ENCODE measurements around the gene TMEM156.

The TMEM156 gene

GRCh38 chr4:39056023-39056422 is 23.8 kb upstream of the TMEM156 start:
- Histone ChIP-seq H3K27ac (ENCODE audit: low read depth in 2 of 2, low read length in 2 of 2) (no peak overlapping the region), H3K27me3 (ENCODE audit: control insufficient read depth in 2 of 2, insufficient read depth in 2 of 2, low read length in 2 of 2) (no peaks in the 10 kb centered on the region), H3K4me1 (ENCODE audit: control insufficient read depth in 2 of 2, insufficient read depth in 2 of 2, low read length in 2 of 2) (no peaks in the 10 kb centered on the region), H3K36me3 (ENCODE audit: control insufficient read depth in 2 of 2, insufficient read depth in 2 of 2, low read length in 2 of 2) (no peaks in the 10 kb centered on the region), H3K9me3 (ENCODE audit: control insufficient read depth in 2 of 2, low read length in 2 of 2) (no peaks in the 10 kb centered on the region), H3K4me3 (ENCODE audit: low read length in 2 of 2) (no peak overlapping the region), H3K9ac (ENCODE audit: low read depth in 1 of 2, low read length in 2 of 2) (no peak overlapping the region)

GRCh38 chr4:39054497-39054896 is 22.3 kb upstream of the TMEM156 start:
- no peaks in the 10 kb centered on the region for H3K9me3 ChIP-seq (ENCODE audit: control insufficient read depth in 2 of 2, low read length in 2 of 2)
- no peaks in the 10 kb centered on the region for H3K36me3 ChIP-seq (ENCODE audit: control insufficient read depth in 2 of 2, insufficient read depth in 2 of 2, low read length in 2 of 2)
- H3K4me1 ChIP-seq (ENCODE audit: control insufficient read depth in 2 of 2, insufficient read depth in 2 of 2, low read length in 2 of 2), result no peaks in the 10 kb centered on the region
- H3K27ac ChIP-seq (ENCODE audit: low read depth in 2 of 2, low read length in 2 of 2), result no peak overlapping the region
- H3K4me3 ChIP-seq (ENCODE audit: low read length in 2 of 2), result no peak overlapping the region
- no peaks in the 10 kb centered on the region for H3K27me3 ChIP-seq (ENCODE audit: control insufficient read depth in 2 of 2, insufficient read depth in 2 of 2, low read length in 2 of 2)
- H3K9ac ChIP-seq (ENCODE audit: low read depth in 1 of 2, low read length in 2 of 2), result no peak overlapping the region

- Histone ChIP-seq H3K4me1 (ENCODE audit: control insufficient read depth in 2 of 2, insufficient read depth in 2 of 2, low read length in 2 of 2) (no peaks in the 10 kb centered on the region), H3K27ac (ENCODE audit: low read depth in 2 of 2, low read length in 2 of 2) (no peak overlapping the region), H3K36me3 (ENCODE audit: control insufficient read depth in 2 of 2, insufficient read depth in 2 of 2, low read length in 2 of 2) (no peaks in the 10 kb centered on the region), H3K9ac (ENCODE audit: low read depth in 1 of 2, low read length in 2 of 2) (no peak overlapping the region), H3K27me3 (ENCODE audit: control insufficient read depth in 2 of 2, insufficient read depth in 2 of 2, low read length in 2 of 2) (no peaks in the 10 kb centered on the region), H3K4me3 (ENCODE audit: low read length in 2 of 2) (no peak overlapping the region), H3K9me3 (ENCODE audit: control insufficient read depth in 2 of 2, low read length in 2 of 2) (no peaks in the 10 kb centered on the region)
These were observed 21.8 kb upstream of the TMEM156 start for GRCh38 chr4:39053983-39054382.

GRCh38 chr4:39051492-39051891 is 19.3 kb upstream of the TMEM156 start:
- Histone ChIP-seq H3K9me3 (ENCODE audit: control insufficient read depth in 2 of 2, low read length in 2 of 2) (no peaks in the 10 kb centered on the region), H3K9ac (ENCODE audit: low read depth in 1 of 2, low read length in 2 of 2) (no peak overlapping the region), H3K27ac (ENCODE audit: low read depth in 2 of 2, low read length in 2 of 2) (no peak overlapping the region), H3K4me3 (ENCODE audit: low read length in 2 of 2) (no peak overlapping the region), H3K27me3 (ENCODE audit: control insufficient read depth in 2 of 2, insufficient read depth in 2 of 2, low read length in 2 of 2) (no peaks in the 10 kb centered on the region), H3K36me3 (ENCODE audit: control insufficient read depth in 2 of 2, insufficient read depth in 2 of 2, low read length in 2 of 2) (no peaks in the 10 kb centered on the region), H3K4me1 (ENCODE audit: control insufficient read depth in 2 of 2, insufficient read depth in 2 of 2, low read length in 2 of 2) (no peaks in the 10 kb centered on the region)

GRCh38 chr4:39050590-39050989 is 18.4 kb upstream of the TMEM156 start:
- Histone ChIP-seq H3K9me3 (ENCODE audit: control insufficient read depth in 2 of 2, low read length in 2 of 2) (no peaks in the 10 kb centered on the region), H3K4me1 (ENCODE audit: control insufficient read depth in 2 of 2, insufficient read depth in 2 of 2, low read length in 2 of 2) (no peaks in the 10 kb centered on the region), H3K9ac (ENCODE audit: low read depth in 1 of 2, low read length in 2 of 2) (no peak overlapping the region), H3K4me3 (ENCODE audit: low read length in 2 of 2) (no peak overlapping the region), H3K27ac (ENCODE audit: low read depth in 2 of 2, low read length in 2 of 2) (no peak overlapping the region), H3K27me3 (ENCODE audit: control insufficient read depth in 2 of 2, insufficient read depth in 2 of 2, low read length in 2 of 2) (no peaks in the 10 kb centered on the region), H3K36me3 (ENCODE audit: control insufficient read depth in 2 of 2, insufficient read depth in 2 of 2, low read length in 2 of 2) (no peaks in the 10 kb centered on the region)

- H3K9ac ChIP-seq (ENCODE audit: low read depth in 1 of 2, low read length in 2 of 2), result no peak overlapping the region
- H3K4me1 ChIP-seq (ENCODE audit: control insufficient read depth in 2 of 2, insufficient read depth in 2 of 2, low read length in 2 of 2), result peaks cover 6 to 8% of the 10 kb centered on the region in 2 donors
- no peak overlapping the region for H3K4me3 ChIP-seq (ENCODE audit: low read length in 2 of 2)
- no peaks in the 10 kb centered on the region for H3K27me3 ChIP-seq (ENCODE audit: control insufficient read depth in 2 of 2, insufficient read depth in 2 of 2, low read length in 2 of 2)
- no peak overlapping the region for H3K27ac ChIP-seq (ENCODE audit: low read depth in 2 of 2, low read length in 2 of 2)
- no peaks in the 10 kb centered on the region for H3K36me3 ChIP-seq (ENCODE audit: control insufficient read depth in 2 of 2, insufficient read depth in 2 of 2, low read length in 2 of 2)
- H3K9me3 ChIP-seq (ENCODE audit: control insufficient read depth in 2 of 2, low read length in 2 of 2), result no peaks in the 10 kb centered on the region
These were observed 16.1 kb upstream of the TMEM156 start for GRCh38 chr4:39048311-39048710.

GRCh38 chr4:39047681-39048080 is 15.5 kb upstream of the TMEM156 start:
- Histone ChIP-seq H3K4me1 (ENCODE audit: control insufficient read depth in 2 of 2, insufficient read depth in 2 of 2, low read length in 2 of 2) (peaks cover 6 to 8% of the 10 kb centered on the region in 2 donors), H3K27me3 (ENCODE audit: control insufficient read depth in 2 of 2, insufficient read depth in 2 of 2, low read length in 2 of 2) (no peaks in the 10 kb centered on the region), H3K27ac (ENCODE audit: low read depth in 2 of 2, low read length in 2 of 2) (no peak overlapping the region), H3K9me3 (ENCODE audit: control insufficient read depth in 2 of 2, low read length in 2 of 2) (no peaks in the 10 kb centered on the region), H3K36me3 (ENCODE audit: control insufficient read depth in 2 of 2, insufficient read depth in 2 of 2, low read length in 2 of 2) (no peaks in the 10 kb centered on the region), H3K4me3 (ENCODE audit: low read length in 2 of 2) (no peak overlapping the region), H3K9ac (ENCODE audit: low read depth in 1 of 2, low read length in 2 of 2) (no peak overlapping the region)

- Histone ChIP-seq H3K27me3 (ENCODE audit: control insufficient read depth in 2 of 2, insufficient read depth in 2 of 2, low read length in 2 of 2) (no peaks in the 10 kb centered on the region), H3K9ac (ENCODE audit: low read depth in 1 of 2, low read length in 2 of 2) (no peak overlapping the region), H3K27ac (ENCODE audit: low read depth in 2 of 2, low read length in 2 of 2) (peak overlapping the region; percentile 21 to 48)
These were observed 14.0 kb upstream of the TMEM156 start for GRCh38 chr4:39046249-39046648.

GRCh38 chr4:39045827-39046221 is 13.6 kb upstream of the TMEM156 start:
- peak overlapping the region; percentile 58 to 67 for H3K4me3 ChIP-seq (ENCODE audit: low read length in 2 of 2)
- H3K9ac ChIP-seq (ENCODE audit: low read depth in 1 of 2, low read length in 2 of 2), result peak overlapping the region in 1 of 2 donors; percentile 15
- peak overlapping the region; percentile 21 to 86 for H3K27ac ChIP-seq (ENCODE audit: low read depth in 2 of 2, low read length in 2 of 2)
- H3K9me3 ChIP-seq (ENCODE audit: control insufficient read depth in 2 of 2, low read length in 2 of 2), result no peaks in the 10 kb centered on the region
- peaks cover 6 to 8% of the 10 kb centered on the region in 2 donors for H3K4me1 ChIP-seq (ENCODE audit: control insufficient read depth in 2 of 2, insufficient read depth in 2 of 2, low read length in 2 of 2)
- H3K36me3 ChIP-seq (ENCODE audit: control insufficient read depth in 2 of 2, insufficient read depth in 2 of 2, low read length in 2 of 2), result no peaks in the 10 kb centered on the region
- H3K27me3 ChIP-seq (ENCODE audit: control insufficient read depth in 2 of 2, insufficient read depth in 2 of 2, low read length in 2 of 2), result no peaks in the 10 kb centered on the region

More at GRCh38 chr4:39046249-39046648, 14.0 kb upstream of the TMEM156 start:
- H3K4me3 ChIP-seq (ENCODE audit: low read length in 2 of 2), result peak overlapping the region in 1 of 2 donors; percentile 67
- no peaks in the 10 kb centered on the region for H3K36me3 ChIP-seq (ENCODE audit: control insufficient read depth in 2 of 2, insufficient read depth in 2 of 2, low read length in 2 of 2)
- H3K4me1 ChIP-seq (ENCODE audit: control insufficient read depth in 2 of 2, insufficient read depth in 2 of 2, low read length in 2 of 2), result peaks cover 6 to 8% of the 10 kb centered on the region in 2 donors
- no peaks in the 10 kb centered on the region for H3K9me3 ChIP-seq (ENCODE audit: control insufficient read depth in 2 of 2, low read length in 2 of 2)

GRCh38 chr4:39044956-39045826 is 13.0 kb upstream of the TMEM156 start:
- H3K9ac ChIP-seq (ENCODE audit: low read depth in 1 of 2, low read length in 2 of 2), result peak overlapping the region; percentile 37 to 47
- H3K27ac ChIP-seq (ENCODE audit: low read depth in 2 of 2, low read length in 2 of 2), result peak overlapping the region; percentile 70 to 86
- no peaks in the 10 kb centered on the region for H3K36me3 ChIP-seq (ENCODE audit: control insufficient read depth in 2 of 2, insufficient read depth in 2 of 2, low read length in 2 of 2)
- H3K4me3 ChIP-seq (ENCODE audit: low read length in 2 of 2), result peak overlapping the region; percentile 58 to 67
- H3K27me3 ChIP-seq (ENCODE audit: control insufficient read depth in 2 of 2, insufficient read depth in 2 of 2, low read length in 2 of 2), result no peaks in the 10 kb centered on the region
- H3K4me1 ChIP-seq (ENCODE audit: control insufficient read depth in 2 of 2, insufficient read depth in 2 of 2, low read length in 2 of 2), result peaks cover 6 to 8% of the 10 kb centered on the region in 2 donors
- H3K9me3 ChIP-seq (ENCODE audit: control insufficient read depth in 2 of 2, low read length in 2 of 2), result no peaks in the 10 kb centered on the region
